HepG2 (cell line): ENCODE results near the gene HMMR. TPM values are rescaled to one million over a fixed set of nuclear protein-coding genes. Genes with fewer than 3 reads are reported as not detected.

Experiments
- CAMTA2 ChIP-seq: sonication (generic); formaldehyde crosslinking; IDR thresholded peaks from 2 replicates; pipeline ENCODE4 v1.4.0; 2020; ENCODE audit warnings: mild to moderate bottlenecking, missing genetic modification reagents, borderline replicate concordance
- CTCF ChIP-seq: sonication (generic); formaldehyde crosslinking; IDR thresholded peaks from 2 replicates; pipeline ENCODE4 v1.5.0; 2020; ENCODE audit warnings: mild to moderate bottlenecking, missing genetic modification reagents, moderate library complexity
- FOXK2 ChIP-seq: fragments of 450-650 bp; IDR thresholded peaks from 2 replicates; pipeline ENCODE4 v1.6.1; 2016
- HHEX ChIP-seq: IDR thresholded peaks from 2 replicates; pipeline ENCODE4 v1.6.1; 2016; ENCODE audit warnings: control low read depth
- PCBP2 ChIP-seq: fragments of 200-400 bp; formaldehyde crosslinking; optimal IDR thresholded peaks from 2 replicates; pipeline ENCODE3; 2018; ENCODE audit warnings: low read length, low read depth; ENCODE audit not compliant: poor library complexity, severe bottlenecking
- RFX3 ChIP-seq: IDR thresholded peaks from 2 replicates; pipeline ENCODE4 v1.6.1; 2016; ENCODE audit warnings: missing biosample characterization, missing genetic modification reagents
- SATB2 ChIP-seq: sonication (generic); formaldehyde crosslinking; IDR thresholded peaks from 2 replicates; pipeline ENCODE4 v1.5.0; 2020; ENCODE audit warnings: missing genetic modification reagents
- SRF ChIP-seq: IDR thresholded peaks from 2 replicates; pipeline ENCODE4 v1.6.1; 2011; ENCODE audit warnings: mild to moderate bottlenecking, low read depth, low read length, moderate library complexity
- STAT6 ChIP-seq: sonication (generic); formaldehyde crosslinking; IDR thresholded peaks from 2 replicates; pipeline ENCODE4 v1.4.0; 2020; ENCODE audit warnings: missing genetic modification reagents, mild to moderate bottlenecking, borderline replicate concordance
- ZBTB25 ChIP-seq: IDR thresholded peaks from 2 replicates; pipeline ENCODE4 v1.6.1; 2018; ENCODE audit warnings: missing genetic modification reagents
- ZKSCAN8 ChIP-seq: IDR thresholded peaks from 2 replicates; pipeline ENCODE4 v1.6.1; 2016; ENCODE audit warnings: borderline replicate concordance, missing genetic modification reagents, missing compliant biosample characterization
- ZNF3 ChIP-seq: IDR thresholded peaks from 2 replicates; pipeline ENCODE4 v1.7.0; 2017; ENCODE audit warnings: inconsistent platforms
- ZNF672 ChIP-seq: sonication (generic); formaldehyde crosslinking; IDR thresholded peaks from 2 replicates; pipeline ENCODE4 v1.8.1; 2022; ENCODE audit warnings: missing genetic modification reagents
- ZNF713 ChIP-seq: sonication (generic); formaldehyde crosslinking; IDR thresholded peaks from 2 replicates; pipeline ENCODE4 v1.4.0; 2020; ENCODE audit warnings: mild to moderate bottlenecking, missing genetic modification reagents
- ZNF770 ChIP-seq: sonication (generic); formaldehyde crosslinking; IDR thresholded peaks from 2 replicates; pipeline ENCODE4 v1.5.0; 2020; ENCODE audit warnings: mild to moderate bottlenecking, missing genetic modification reagents
- ZSCAN22 ChIP-seq: sonication (generic); formaldehyde crosslinking; IDR thresholded peaks from 2 replicates; pipeline ENCODE4 v1.4.0; 2020; ENCODE audit warnings: mild to moderate bottlenecking, missing genetic modification reagents
- ZSCAN25 ChIP-seq: sonication (generic); formaldehyde crosslinking; IDR thresholded peaks from 2 replicates; pipeline ENCODE4 v1.8.0; 2022; ENCODE audit warnings: mild to moderate bottlenecking, missing genetic modification reagents
- ZZZ3 ChIP-seq: sonication (generic); formaldehyde crosslinking; IDR thresholded peaks from 2 replicates; pipeline ENCODE4 v1.4.0; 2020; ENCODE audit warnings: missing genetic modification reagents, mild to moderate bottlenecking, borderline replicate concordance
- polyA plus RNA-seq, 8 experiments: library from polyadenylated mRNA; depleted of rRNA in 3 of 8; stranded (reverse) in 7 of 8; unstranded in 1 of 8; fragments of >200 nt; fragmentation: Illumina TruSeq in 4 of 8; extraction: Trizol in 4 of 8; gene quantifications; 2 replicates each; pipeline versions ENCODE4 v1.2.1 to v1.2.3, GENCODE V29; 2011 to 2016; ENCODE audit warnings: low read depth in 4 of 8, missing spikeins in 1 of 8, mixed read lengths in 1 of 8; ENCODE audit not compliant: insufficient read depth in 1 of 8
- total RNA-seq, 5 experiments: library from RNA; depleted of rRNA; stranded (reverse); fragments of >200 nt; fragmentation: Illumina TruSeq; extraction: Trizol; gene quantifications; 2 replicates each; pipeline ENCODE4 v1.2.3, GENCODE V29; 2016; ENCODE audit warnings: low read depth in 1 of 5
- TF ChIP-seq, protein P1 (sequence below): fragments of 450-650 bp; IDR thresholded peaks from 2 replicates; pipeline ENCODE4 v1.6.1; 2017; ENCODE audit warnings: mild to moderate bottlenecking

The HMMR gene
- total and polyA plus RNA-seq, 2 of the 13 experiments (the other 11 are each of a cell fraction or from before 2014, with no cell fraction given), result 8.5 to 48.3 TPM

DNA sequence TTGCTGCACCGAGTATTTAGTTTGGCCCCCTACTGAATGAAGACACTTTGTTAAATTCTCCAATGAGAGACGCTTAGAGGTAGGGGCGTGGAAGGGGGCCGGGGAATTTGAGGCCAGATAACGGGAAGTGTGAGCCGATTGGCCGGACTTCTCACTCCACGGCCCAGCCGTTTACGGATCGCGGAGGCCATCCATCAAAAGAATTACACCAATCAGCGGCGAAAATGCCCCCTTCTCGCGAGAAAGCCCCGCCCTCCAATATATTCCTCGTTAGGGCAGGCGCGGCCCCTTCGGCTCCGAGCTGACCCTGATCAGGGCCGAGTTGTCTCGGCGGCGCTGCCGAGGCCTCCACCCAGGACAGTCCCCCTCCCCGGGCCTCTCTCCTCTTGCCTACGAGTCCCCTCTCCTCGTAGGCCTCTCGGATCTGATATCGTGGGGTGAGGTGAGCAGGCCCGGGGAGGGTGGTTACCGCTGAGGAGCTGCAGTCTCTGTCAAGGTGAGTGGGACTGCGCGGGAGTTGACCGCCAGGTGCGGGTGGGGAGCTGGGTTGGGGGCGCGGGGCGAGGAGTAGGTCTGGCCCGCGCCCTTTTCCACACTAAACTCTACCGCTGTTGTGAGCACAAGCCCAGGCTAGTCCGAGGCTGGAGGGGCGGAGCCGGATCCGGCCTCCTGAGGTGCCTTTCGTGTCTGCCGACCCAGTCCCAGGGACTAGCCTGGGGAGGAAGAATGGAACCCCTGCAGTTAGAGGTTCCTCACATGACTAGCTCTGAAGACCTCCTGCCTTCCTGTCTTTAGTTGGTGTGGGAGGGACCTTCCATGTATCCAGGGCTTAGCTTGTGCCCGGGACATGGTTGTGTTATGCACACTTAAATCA, 22.9 kb upstream of the HMMR start, which contains the start of gene CCNG1 (continued):
- TF ChIP-seq, protein P1, sequence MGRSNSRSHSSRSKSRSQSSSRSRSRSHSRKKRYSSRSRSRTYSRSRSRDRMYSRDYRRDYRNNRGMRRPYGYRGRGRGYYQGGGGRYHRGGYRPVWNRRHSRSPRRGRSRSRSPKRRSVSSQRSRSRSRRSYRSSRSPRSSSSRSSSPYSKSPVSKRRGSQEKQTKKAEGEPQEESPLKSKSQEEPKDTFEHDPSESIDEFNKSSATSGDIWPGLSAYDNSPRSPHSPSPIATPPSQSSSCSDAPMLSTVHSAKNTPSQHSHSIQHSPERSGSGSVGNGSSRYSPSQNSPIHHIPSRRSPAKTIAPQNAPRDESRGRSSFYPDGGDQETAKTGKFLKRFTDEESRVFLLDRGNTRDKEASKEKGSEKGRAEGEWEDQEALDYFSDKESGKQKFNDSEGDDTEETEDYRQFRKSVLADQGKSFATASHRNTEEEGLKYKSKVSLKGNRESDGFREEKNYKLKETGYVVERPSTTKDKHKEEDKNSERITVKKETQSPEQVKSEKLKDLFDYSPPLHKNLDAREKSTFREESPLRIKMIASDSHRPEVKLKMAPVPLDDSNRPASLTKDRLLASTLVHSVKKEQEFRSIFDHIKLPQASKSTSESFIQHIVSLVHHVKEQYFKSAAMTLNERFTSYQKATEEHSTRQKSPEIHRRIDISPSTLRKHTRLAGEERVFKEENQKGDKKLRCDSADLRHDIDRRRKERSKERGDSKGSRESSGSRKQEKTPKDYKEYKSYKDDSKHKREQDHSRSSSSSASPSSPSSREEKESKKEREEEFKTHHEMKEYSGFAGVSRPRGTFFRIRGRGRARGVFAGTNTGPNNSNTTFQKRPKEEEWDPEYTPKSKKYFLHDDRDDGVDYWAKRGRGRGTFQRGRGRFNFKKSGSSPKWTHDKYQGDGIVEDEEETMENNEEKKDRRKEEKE, result no peak
- TF ChIP-seq SATB2 (no peak), ZNF3 (CRISPR knock-in tag) (no peak), ZKSCAN8 (CRISPR knock-in tag) (no peak), HHEX (CRISPR knock-in tag) (no peak), RFX3 (CRISPR knock-in tag) (no peak), ZNF770 (CRISPR knock-in tag) (peak; percentile 51; the same call in 1 of the 2 replicates), ZSCAN25 (no peak), FOXK2 (no peak), ZBTB25 (CRISPR knock-in tag) (0 out of 2 replicates have a peak, but pooled peaks have one; percentile 42), CTCF (CRISPR knock-in tag) (0 out of 2 replicates have a peak, but pooled peaks have one; percentile 3), ZNF713 (no peak), ZNF672 (CRISPR knock-in tag) (no peak), SRF (no peak), PCBP2 (no peak), STAT6 (no peak; the same call in 1 of the 2 replicates), CAMTA2 (CRISPR knock-in tag) (no peak), ZSCAN22 (no peak), ZZZ3 (no peak; the same call in 1 of the 2 replicates)
